ENCODE data around the gene DNAAF5.
"Not testable (repeated sequence)": the region's sequence is repeated elsewhere in the genome, so short reads cannot be mapped to it uniquely, and the experiment has no call there.

The DNAAF5 gene

DNA sequence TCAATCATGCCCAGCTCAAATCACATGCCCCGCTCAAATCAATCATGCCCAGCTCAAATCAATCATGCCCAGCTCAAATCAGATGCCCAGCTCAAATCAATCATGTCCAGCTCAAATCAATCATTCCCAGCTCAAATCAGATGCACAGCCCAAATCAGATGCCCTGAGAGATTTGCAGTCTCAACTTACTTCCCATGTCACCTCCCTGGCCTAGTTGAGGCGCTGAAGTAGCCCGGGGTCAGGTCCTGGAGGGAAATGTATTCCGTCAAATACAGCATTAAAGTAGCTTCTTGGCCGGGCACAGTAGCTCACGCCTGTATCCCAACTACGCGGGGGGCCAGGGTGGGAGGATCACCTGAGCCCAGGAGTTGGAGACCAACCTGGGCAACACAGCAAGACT is 16.3 kb downstream of the DNAAF5 start:
- Histone ChIP-seq H3K27ac (replicated peaks; ENCODE audit: low read length) (no peak overlapping the region), H3K4me2 (ENCODE audit: insufficient read depth, low read length, poor library complexity, severe bottlenecking) (no peak overlapping the region), H3K23ac (ENCODE audit: low read depth, low read length, poor library complexity) (no peak overlapping the region), H3K4me3 (ENCODE audit: low read length in 2 of 2) (no peak overlapping the region), H2AK5ac (ENCODE audit: low read depth, low read length) (no peak overlapping the region), H2BK5ac (ENCODE audit: low read length) (no peak overlapping the region), H2AFZ (ENCODE audit: low read length) (no peak overlapping the region), H4K8ac (ENCODE audit: low read depth, low read length) (no peak overlapping the region), H4K91ac (ENCODE audit: low read depth, low read length, poor library complexity) (no peak overlapping the region), H3K36me3 (replicated peaks in 1 of 2; ENCODE audit: control insufficient read depth in 2 of 2, insufficient read depth in 2 of 2, low read length in 2 of 2) (peaks cover 29 to 63% of the 10 kb centered on the region in 2 donors), H3K9me3 (replicated peaks in 1 of 2; ENCODE audit: control insufficient read depth in 2 of 2, insufficient read depth in 1 of 2, low read depth in 1 of 2, low read length in 2 of 2) (peaks cover 0 to 7% of the 10 kb centered on the region in 2 donors), H3K79me1 (ENCODE audit: low read depth, low read length) (peaks cover 29% of the 10 kb centered on the region), H3K4me1 (ENCODE audit: control insufficient read depth in 2 of 2, insufficient read depth in 1 of 2, low read depth in 1 of 2, low read length in 2 of 2) (peaks cover 0 to 1% of the 10 kb centered on the region in 2 donors), H3K9ac (ENCODE audit: low read depth, low read length, poor library complexity) (no peak overlapping the region), H3K4ac (ENCODE audit: low read length) (no peak overlapping the region), H2BK15ac (ENCODE audit: low read length) (no peak overlapping the region), H2BK120ac (ENCODE audit: low read depth, low read length) (no peak overlapping the region), H2BK12ac (ENCODE audit: low read length) (no peak overlapping the region), H3K27me3 (ENCODE audit: control insufficient read depth in 3 of 3, insufficient read depth in 3 of 3, low read depth in 1 of 3, low read length in 3 of 3) (peaks cover 0 to 2% (median 0%) of the 10 kb centered on the region in 3 experiments), H3K18ac (ENCODE audit: low read length) (no peak overlapping the region), H3K14ac (ENCODE audit: low read length) (no peak overlapping the region)
- no CpG with 5 or more reads among the region's 8 CpGs for WGBS, 2 donors (ENCODE audit: extremely low coverage in 2 of 2, insufficient read length in 2 of 2, insufficient replicate concordance in 1 of 2)
- no peak for DNase-seq (ENCODE audit: low spot score)

DNA sequence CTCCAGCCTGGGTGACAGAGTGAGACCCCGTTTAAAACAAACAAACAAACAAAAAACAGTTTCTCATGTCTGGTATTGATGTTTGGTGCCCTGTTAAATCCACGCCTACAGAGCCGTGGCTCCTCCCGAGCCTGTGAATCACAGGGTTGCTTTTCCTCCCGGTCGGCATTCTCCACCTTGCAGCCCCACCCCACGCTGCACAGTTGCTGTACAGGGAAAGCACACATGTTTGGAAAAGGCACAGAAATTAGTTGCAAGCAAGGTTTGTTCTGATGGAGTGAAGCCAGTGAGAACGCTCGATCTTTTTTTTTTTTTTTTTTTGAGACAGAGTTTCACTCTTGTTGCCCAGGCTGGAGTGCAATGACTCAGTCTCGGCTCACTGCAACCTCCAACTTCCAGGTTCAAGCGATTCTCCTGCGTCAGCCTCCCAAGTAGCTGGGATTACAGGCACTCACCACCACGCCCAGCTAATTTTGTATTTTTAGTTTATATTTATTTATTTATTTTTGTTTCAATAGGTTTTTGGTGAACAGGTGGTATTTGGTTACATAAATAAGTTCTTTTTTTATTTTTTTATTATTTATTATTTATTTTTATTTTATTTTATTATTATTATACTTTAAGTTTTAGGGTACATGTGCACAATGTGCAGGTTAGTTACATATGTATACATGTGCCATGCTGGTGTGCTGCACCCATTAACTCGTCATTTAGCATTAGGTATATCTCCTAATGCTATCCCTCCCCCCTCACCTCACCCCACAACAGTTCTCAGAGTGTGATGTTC is 17.0 kb downstream of the DNAAF5 start:
- H3K27me3 ChIP-seq (ENCODE audit: control insufficient read depth in 3 of 3, insufficient read depth in 3 of 3, low read depth in 1 of 3, low read length in 3 of 3); H2AK5ac ChIP-seq (ENCODE audit: low read depth, low read length); H3K9me3 ChIP-seq (replicated peaks in 1 of 2; ENCODE audit: control insufficient read depth in 2 of 2, insufficient read depth in 1 of 2, low read depth in 1 of 2, low read length in 2 of 2); H3K4me1 ChIP-seq (ENCODE audit: control insufficient read depth in 2 of 2, insufficient read depth in 1 of 2, low read depth in 1 of 2, low read length in 2 of 2); H2AFZ ChIP-seq (ENCODE audit: low read length); DNase-seq (ENCODE audit: low spot score); H3K18ac ChIP-seq (ENCODE audit: low read length); H2BK12ac ChIP-seq (ENCODE audit: low read length); H2BK15ac ChIP-seq (ENCODE audit: low read length); H3K27ac ChIP-seq (replicated peaks; ENCODE audit: low read length); H4K8ac ChIP-seq (ENCODE audit: low read depth, low read length); H4K91ac ChIP-seq (ENCODE audit: low read depth, low read length, poor library complexity); H3K14ac ChIP-seq (ENCODE audit: low read length); H2BK120ac ChIP-seq (ENCODE audit: low read depth, low read length); H3K9ac ChIP-seq (ENCODE audit: low read depth, low read length, poor library complexity); H3K4ac ChIP-seq (ENCODE audit: low read length); H3K4me2 ChIP-seq (ENCODE audit: insufficient read depth, low read length, poor library complexity, severe bottlenecking); H3K4me3 ChIP-seq (ENCODE audit: low read length in 2 of 2); H2BK5ac ChIP-seq (ENCODE audit: low read length); H3K23ac ChIP-seq (ENCODE audit: low read depth, low read length, poor library complexity): not testable (repeated sequence)
- peaks cover 31% of the 10 kb centered on the region for H3K79me1 ChIP-seq (ENCODE audit: low read depth, low read length)
- H3K36me3 ChIP-seq (replicated peaks in 1 of 2; ENCODE audit: control insufficient read depth in 2 of 2, insufficient read depth in 2 of 2, low read length in 2 of 2): peaks cover 29 to 64% of the 10 kb centered on the region in 2 donors
- WGBS, 2 donors (ENCODE audit: extremely low coverage in 2 of 2, insufficient read length in 2 of 2, insufficient replicate concordance in 1 of 2): no CpG with 5 or more reads among the region's 14 CpGs

DNA sequence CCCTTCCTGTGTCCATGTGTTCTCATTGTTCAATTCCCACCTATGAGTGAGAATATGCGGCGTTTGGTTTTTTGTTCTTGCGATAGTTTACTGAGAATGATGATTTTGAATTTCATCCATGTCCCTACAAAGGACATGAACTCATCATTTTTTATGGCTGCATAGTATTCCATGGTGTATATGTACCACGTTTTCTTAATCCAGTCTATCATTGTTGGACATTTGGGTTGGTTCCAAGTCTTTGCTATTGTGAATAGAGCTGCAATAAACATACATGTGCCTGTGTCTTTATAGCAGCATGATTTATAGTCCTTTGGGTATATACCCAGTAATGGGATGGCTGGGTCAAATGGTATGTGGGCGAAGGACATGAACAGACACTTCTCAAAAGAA is 17.6 kb downstream of the DNAAF5 start:
- H2AFZ ChIP-seq (ENCODE audit: low read length); H2BK15ac ChIP-seq (ENCODE audit: low read length); H3K27me3 ChIP-seq (ENCODE audit: control insufficient read depth in 3 of 3, insufficient read depth in 3 of 3, low read depth in 1 of 3, low read length in 3 of 3); H3K4me3 ChIP-seq (ENCODE audit: low read length in 2 of 2); H3K4me1 ChIP-seq (ENCODE audit: control insufficient read depth in 2 of 2, insufficient read depth in 1 of 2, low read depth in 1 of 2, low read length in 2 of 2); H2BK5ac ChIP-seq (ENCODE audit: low read length); H3K9ac ChIP-seq (ENCODE audit: low read depth, low read length, poor library complexity); H4K8ac ChIP-seq (ENCODE audit: low read depth, low read length); H3K14ac ChIP-seq (ENCODE audit: low read length); H3K4me2 ChIP-seq (ENCODE audit: insufficient read depth, low read length, poor library complexity, severe bottlenecking); H3K9me3 ChIP-seq (replicated peaks in 1 of 2; ENCODE audit: control insufficient read depth in 2 of 2, insufficient read depth in 1 of 2, low read depth in 1 of 2, low read length in 2 of 2); DNase-seq (ENCODE audit: low spot score); H3K27ac ChIP-seq (replicated peaks; ENCODE audit: low read length); H3K18ac ChIP-seq (ENCODE audit: low read length); H3K4ac ChIP-seq (ENCODE audit: low read length); H3K23ac ChIP-seq (ENCODE audit: low read depth, low read length, poor library complexity); H4K91ac ChIP-seq (ENCODE audit: low read depth, low read length, poor library complexity); H2AK5ac ChIP-seq (ENCODE audit: low read depth, low read length); H2BK120ac ChIP-seq (ENCODE audit: low read depth, low read length); H2BK12ac ChIP-seq (ENCODE audit: low read length): not testable (repeated sequence)
- no CpG with 5 or more reads among the region's 5 CpGs for WGBS, 2 donors (ENCODE audit: extremely low coverage in 2 of 2, insufficient read length in 2 of 2, insufficient replicate concordance in 1 of 2)
- peaks cover 31% of the 10 kb centered on the region for H3K79me1 ChIP-seq (ENCODE audit: low read depth, low read length)
- H3K36me3 ChIP-seq (replicated peaks in 1 of 2; ENCODE audit: control insufficient read depth in 2 of 2, insufficient read depth in 2 of 2, low read length in 2 of 2): peaks cover 29 to 69% of the 10 kb centered on the region in 2 donors

GRCh38 chr7:744854-745430 is 18.4 kb downstream of the DNAAF5 start:
- peaks cover 0 to 7% of the 10 kb centered on the region in 2 donors for H3K9me3 ChIP-seq (replicated peaks in 1 of 2; ENCODE audit: control insufficient read depth in 2 of 2, insufficient read depth in 1 of 2, low read depth in 1 of 2, low read length in 2 of 2)
- H4K91ac ChIP-seq (ENCODE audit: low read depth, low read length, poor library complexity): no peak overlapping the region
- peaks cover 0 to 1% of the 10 kb centered on the region in 2 donors for H3K4me1 ChIP-seq (ENCODE audit: control insufficient read depth in 2 of 2, insufficient read depth in 1 of 2, low read depth in 1 of 2, low read length in 2 of 2)
- no peak overlapping the region for H2BK15ac ChIP-seq (ENCODE audit: low read length)
- H3K18ac ChIP-seq (ENCODE audit: low read length): no peak overlapping the region
- H3K9ac ChIP-seq (ENCODE audit: low read depth, low read length, poor library complexity): peak overlapping the region; percentile 5
- peaks cover 0 to 2% (median 0%) of the 10 kb centered on the region in 3 experiments for H3K27me3 ChIP-seq (ENCODE audit: control insufficient read depth in 3 of 3, insufficient read depth in 3 of 3, low read depth in 1 of 3, low read length in 3 of 3)
- WGBS, 2 donors (ENCODE audit: extremely low coverage in 2 of 2, insufficient read length in 2 of 2, insufficient replicate concordance in 1 of 2): no CpG with 5 or more reads among the region's 20 CpGs
- no peak overlapping the region for H2BK5ac ChIP-seq (ENCODE audit: low read length)
- H2AFZ ChIP-seq (ENCODE audit: low read length): no peak overlapping the region
- DNase-seq (ENCODE audit: low spot score): no peak
- peaks cover 25% of the 10 kb centered on the region for H3K79me1 ChIP-seq (ENCODE audit: low read depth, low read length)
- no peak overlapping the region for H3K27ac ChIP-seq (replicated peaks; ENCODE audit: low read length)
- no peak overlapping the region for H2BK12ac ChIP-seq (ENCODE audit: low read length)
- H3K4me2 ChIP-seq (ENCODE audit: insufficient read depth, low read length, poor library complexity, severe bottlenecking): no peak overlapping the region
- H3K36me3 ChIP-seq (replicated peaks in 1 of 2; ENCODE audit: control insufficient read depth in 2 of 2, insufficient read depth in 2 of 2, low read length in 2 of 2): peaks cover 29 to 69% of the 10 kb centered on the region in 2 donors
- H3K23ac ChIP-seq (ENCODE audit: low read depth, low read length, poor library complexity): no peak overlapping the region
- peak overlapping the region in 1 of 2 donors; percentile 48 for H3K4me3 ChIP-seq (ENCODE audit: low read length in 2 of 2)
- no peak overlapping the region for H3K4ac ChIP-seq (ENCODE audit: low read length)
- no peak overlapping the region for H2BK120ac ChIP-seq (ENCODE audit: low read depth, low read length)
- H2AK5ac ChIP-seq (ENCODE audit: low read depth, low read length): no peak overlapping the region
- H4K8ac ChIP-seq (ENCODE audit: low read depth, low read length): no peak overlapping the region
- no peak overlapping the region for H3K14ac ChIP-seq (ENCODE audit: low read length)

Measured in neuronal stem cell (in vitro differentiated cells).